Measurements from ENCODE around the gene TRDN. TPM values are rescaled to one million over a fixed set of nuclear protein-coding genes. Genes with fewer than 3 reads are reported as not detected.

The TRDN gene
- total RNA-seq, 4 donors from 2014 or later: under 0.01 to 5.6 (median 1.6) TPM; not detected in 1

DNA sequence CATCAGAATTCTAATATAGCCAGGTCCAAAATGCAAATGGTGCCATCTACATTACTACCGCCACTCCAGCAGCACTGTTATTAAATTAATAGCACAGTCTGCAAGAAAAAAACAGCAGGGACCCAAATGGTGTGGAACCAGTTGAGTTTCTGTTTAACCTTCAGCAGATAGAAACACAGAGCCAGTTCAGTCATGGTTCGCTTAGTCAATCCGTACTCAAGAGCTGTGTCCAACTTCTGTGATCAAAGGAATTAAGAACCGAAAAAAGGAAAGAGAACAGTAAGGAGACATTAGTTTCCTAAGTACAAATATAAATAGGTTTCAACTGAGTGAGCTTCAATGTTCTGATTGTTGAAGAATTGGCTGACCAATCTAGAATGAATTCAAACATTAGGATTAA is 107.7 kb downstream of the TRDN start:
- intact Hi-C loops (cut with DNase I; ENCODE audit: low total_unique reads): no loop called here
- H3K9me3 ChIP-seq: no peaks in the 10 kb centered on the region
- no peaks in the 10 kb centered on the region for H3K27me3 ChIP-seq
- H3K36me3 ChIP-seq: no peaks in the 10 kb centered on the region
- H3K4me1 ChIP-seq: no peaks in the 10 kb centered on the region
- DNase-seq: no peak
- no peak overlapping the region for H3K27ac ChIP-seq
- H3K4me3 ChIP-seq: no peak overlapping the region
- TF ChIP-seq, protein P1, sequence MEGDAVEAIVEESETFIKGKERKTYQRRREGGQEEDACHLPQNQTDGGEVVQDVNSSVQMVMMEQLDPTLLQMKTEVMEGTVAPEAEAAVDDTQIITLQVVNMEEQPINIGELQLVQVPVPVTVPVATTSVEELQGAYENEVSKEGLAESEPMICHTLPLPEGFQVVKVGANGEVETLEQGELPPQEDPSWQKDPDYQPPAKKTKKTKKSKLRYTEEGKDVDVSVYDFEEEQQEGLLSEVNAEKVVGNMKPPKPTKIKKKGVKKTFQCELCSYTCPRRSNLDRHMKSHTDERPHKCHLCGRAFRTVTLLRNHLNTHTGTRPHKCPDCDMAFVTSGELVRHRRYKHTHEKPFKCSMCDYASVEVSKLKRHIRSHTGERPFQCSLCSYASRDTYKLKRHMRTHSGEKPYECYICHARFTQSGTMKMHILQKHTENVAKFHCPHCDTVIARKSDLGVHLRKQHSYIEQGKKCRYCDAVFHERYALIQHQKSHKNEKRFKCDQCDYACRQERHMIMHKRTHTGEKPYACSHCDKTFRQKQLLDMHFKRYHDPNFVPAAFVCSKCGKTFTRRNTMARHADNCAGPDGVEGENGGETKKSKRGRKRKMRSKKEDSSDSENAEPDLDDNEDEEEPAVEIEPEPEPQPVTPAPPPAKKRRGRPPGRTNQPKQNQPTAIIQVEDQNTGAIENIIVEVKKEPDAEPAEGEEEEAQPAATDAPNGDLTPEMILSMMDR (IDR thresholded peaks at IDR 0.05): no peak
- no peak for TF ChIP-seq POLR2A (IDR thresholded peaks at IDR 0.05)

DNA sequence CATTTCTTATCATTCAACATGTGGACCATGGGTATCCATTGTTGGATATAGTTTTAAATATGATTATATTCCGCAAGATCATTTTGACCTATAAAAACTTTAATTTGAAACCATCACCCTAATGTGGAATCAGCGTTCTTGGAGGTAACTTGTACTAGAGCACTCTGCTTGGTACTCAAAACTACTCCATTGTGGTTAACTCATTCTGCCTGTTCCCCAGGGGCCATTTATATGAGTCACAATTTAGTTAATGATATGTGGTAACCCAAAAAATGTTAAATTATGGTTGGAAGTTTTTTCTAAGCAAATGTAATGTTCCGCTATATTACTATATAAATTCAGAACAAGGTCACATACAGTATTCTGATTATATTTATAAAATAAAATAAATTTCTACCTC is 109.3 kb downstream of the TRDN start:
- no peaks in the 10 kb centered on the region for H3K27me3 ChIP-seq
- H3K4me3 ChIP-seq: no peak overlapping the region
- intact Hi-C loops (cut with DNase I; ENCODE audit: low total_unique reads): no loop called here
- H3K4me1 ChIP-seq: no peaks in the 10 kb centered on the region
- TF ChIP-seq, protein P1 (IDR thresholded peaks at IDR 0.05): no peak
- TF ChIP-seq POLR2A (IDR thresholded peaks at IDR 0.05): no peak
- H3K9me3 ChIP-seq: no peaks in the 10 kb centered on the region
- no peak for DNase-seq
- H3K36me3 ChIP-seq: no peaks in the 10 kb centered on the region
- no peak overlapping the region for H3K27ac ChIP-seq

DNA sequence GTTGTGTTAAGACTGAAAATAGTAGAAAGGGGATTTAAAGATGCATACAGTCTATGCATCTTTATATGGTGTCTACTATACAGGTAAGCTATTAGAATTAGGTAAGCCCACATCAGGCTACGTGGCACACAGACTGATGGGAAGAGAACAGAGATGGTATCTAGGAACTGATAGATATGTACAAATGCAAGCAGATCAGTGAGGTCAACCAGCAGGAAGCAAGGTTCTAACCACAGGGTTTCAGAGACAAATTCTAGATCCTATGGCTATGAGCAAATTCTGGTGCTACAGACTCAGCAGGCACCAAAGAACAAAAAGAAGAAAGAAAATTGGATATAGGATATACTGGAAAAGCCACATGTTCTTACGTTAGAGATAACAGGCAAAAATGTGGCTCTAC is 110.6 kb downstream of the TRDN start:
- intact Hi-C loops (cut with DNase I; ENCODE audit: low total_unique reads): no loop called here
- H3K36me3 ChIP-seq: no peaks in the 10 kb centered on the region
- no peaks in the 10 kb centered on the region for H3K27me3 ChIP-seq
- no peak for TF ChIP-seq POLR2A (IDR thresholded peaks at IDR 0.05)
- TF ChIP-seq, protein P1 (IDR thresholded peaks at IDR 0.05): no peak
- H3K4me1 ChIP-seq: no peaks in the 10 kb centered on the region
- H3K9me3 ChIP-seq: no peaks in the 10 kb centered on the region
- no peak overlapping the region for H3K4me3 ChIP-seq
- H3K27ac ChIP-seq: no peak overlapping the region
- no peak for DNase-seq

DNA sequence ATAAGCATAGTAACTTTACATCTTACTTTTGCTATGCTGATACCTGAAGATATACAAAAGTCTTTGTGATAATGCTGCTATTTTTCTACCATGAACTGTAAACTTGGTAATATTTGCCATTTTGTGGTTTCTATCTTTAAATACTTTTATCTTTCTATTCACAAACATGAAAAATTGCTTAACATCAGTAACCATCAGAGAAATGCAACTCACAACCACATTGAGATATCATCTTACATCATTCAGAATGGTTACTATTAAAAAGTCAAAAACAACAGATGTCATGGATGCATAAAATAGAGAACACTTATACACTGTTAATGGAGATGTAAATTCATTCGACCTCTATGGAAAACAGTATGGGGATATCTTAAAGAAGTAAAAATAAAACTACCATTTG is 112.0 kb downstream of the TRDN start:
- DNase-seq: no peak
- intact Hi-C loops (cut with DNase I; ENCODE audit: low total_unique reads): no loop called here
- no peaks in the 10 kb centered on the region for H3K4me1 ChIP-seq
- H3K27me3 ChIP-seq: no peaks in the 10 kb centered on the region
- H3K27ac ChIP-seq: no peak overlapping the region
- no peaks in the 10 kb centered on the region for H3K9me3 ChIP-seq
- TF ChIP-seq, protein P1 (IDR thresholded peaks at IDR 0.05): no peak
- TF ChIP-seq POLR2A (IDR thresholded peaks at IDR 0.05): no peak
- H3K4me3 ChIP-seq: no peak overlapping the region
- H3K36me3 ChIP-seq: no peaks in the 10 kb centered on the region

DNA sequence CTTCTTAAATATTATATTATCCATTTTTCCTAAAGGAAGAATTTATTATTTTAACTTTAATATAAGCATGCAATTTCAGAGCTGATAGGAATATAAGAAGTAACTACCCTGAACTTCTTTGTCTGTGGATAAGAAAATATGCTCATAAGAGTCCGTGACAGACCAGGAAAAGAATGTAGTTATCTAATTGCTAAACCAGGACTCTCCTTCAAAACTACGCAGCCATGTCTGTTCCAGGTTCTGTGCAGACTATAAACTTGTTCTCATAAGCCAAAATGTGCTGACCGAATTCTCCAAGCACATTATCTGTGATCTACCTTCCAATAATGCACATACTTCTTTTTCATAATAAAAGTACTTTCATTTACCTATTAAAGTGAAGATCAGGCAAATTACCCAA is 116.5 kb downstream of the TRDN start:
- no peak overlapping the region for H3K27ac ChIP-seq
- H3K4me1 ChIP-seq: no peaks in the 10 kb centered on the region
- no peaks in the 10 kb centered on the region for H3K9me3 ChIP-seq
- H3K36me3 ChIP-seq: no peaks in the 10 kb centered on the region
- TF ChIP-seq POLR2A (IDR thresholded peaks at IDR 0.05): no peak
- TF ChIP-seq, protein P1 (IDR thresholded peaks at IDR 0.05): no peak
- H3K4me3 ChIP-seq: no peak overlapping the region
- no peak for DNase-seq
- no peaks in the 10 kb centered on the region for H3K27me3 ChIP-seq
- intact Hi-C loops (cut with DNase I; ENCODE audit: low total_unique reads): no loop called here
